Neural crest cell (in vitro differentiated cells): Measurements from ENCODE around the gene OBSCN. TPM values are rescaled to one million over a fixed set of nuclear protein-coding genes. Genes with fewer than 3 reads are reported as not detected.

Source experiments
- DNase-seq: peaks from one replicate; pipeline ENCODE4 v3.0.0; 2021; ENCODE audit warnings: low read depth, mixed read lengths, low spot score
- H3K27ac Mint-ChIP-seq: one replicate; pipeline ENCODE4 v1.8.0; 2021; ENCODE audit warnings: mild to moderate bottlenecking, mixed read lengths; ENCODE audit not compliant: unreplicated experiment
- H3K27me3 Mint-ChIP-seq: 2 replicates; pipeline ENCODE4 v1.8.0; 2021; ENCODE audit warnings: low read depth, mild to moderate bottlenecking, mixed read lengths
- H3K36me3 Mint-ChIP-seq: 2 replicates; pipeline ENCODE4 v1.8.0; 2021; ENCODE audit warnings: low read depth, mild to moderate bottlenecking, mixed read lengths
- H3K4me1 Mint-ChIP-seq: 2 replicates; pipeline ENCODE4 v1.8.0; 2021; ENCODE audit warnings: mixed read lengths
- H3K4me3 Mint-ChIP-seq: one replicate; pipeline ENCODE4 v1.8.0; 2021; ENCODE audit warnings: mild to moderate bottlenecking, mixed read lengths
- H3K9me3 Mint-ChIP-seq: 2 replicates; pipeline ENCODE4 v1.8.0; 2021; ENCODE audit warnings: mixed read lengths
- total RNA-seq: library from RNA; stranded (reverse); gene quantifications from 2 replicates; pipeline ENCODE4 v1.2.1, GENCODE V29; 2021
- TF ChIP-seq, protein P1 (sequence below): fragments of 200-600 bp; sonication (generic); conservative IDR thresholded peaks from 2 replicates; pipeline ENCODE4 v1.5.0; 2021; ENCODE audit warnings: antibody characterized with exemption, mild to moderate bottlenecking

The OBSCN gene
- total RNA-seq, 1 donor from 2014 or later = 40.1 TPM

DNA sequence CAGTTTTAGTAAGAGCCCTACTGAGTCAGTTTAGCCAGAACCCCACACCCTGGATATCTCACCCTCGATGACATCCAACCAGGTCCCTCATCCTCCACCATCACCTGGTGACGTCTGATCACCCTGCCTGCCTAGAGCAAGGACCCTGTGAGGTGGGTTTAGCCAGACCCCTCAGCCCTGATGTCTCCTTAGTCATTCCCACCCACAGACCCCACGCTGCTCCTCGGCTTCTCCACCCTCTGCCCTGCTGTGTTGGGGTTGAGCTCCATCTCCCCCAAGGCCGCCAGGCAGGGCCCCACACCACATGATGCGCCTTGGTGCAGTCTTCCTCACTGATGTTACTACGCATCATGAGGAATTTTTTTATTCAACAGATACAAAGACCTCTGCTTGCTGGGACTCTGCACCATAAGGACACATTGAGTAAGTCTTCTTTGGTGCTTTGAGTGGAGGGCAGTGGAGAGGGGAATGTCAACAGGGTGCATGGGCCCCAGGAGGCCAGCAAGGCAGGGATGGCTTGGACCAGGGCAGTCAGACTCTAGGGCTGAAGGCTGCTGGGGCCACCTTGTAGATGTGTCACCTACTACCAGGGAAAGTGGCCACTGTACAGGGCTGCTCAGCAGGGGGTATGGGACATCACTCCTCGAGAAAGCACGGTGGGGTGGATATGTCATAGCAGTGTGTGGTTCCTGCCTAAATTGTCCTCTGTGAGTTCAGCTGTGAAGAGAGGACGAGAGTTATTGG, 43.9 kb upstream of the OBSCN start:
- H3K4me3 Mint-ChIP-seq = peak overlapping the region; percentile 94
- no peak for DNase-seq
- H3K27ac Mint-ChIP-seq = peak overlapping the region; percentile 35
- no peaks in the 10 kb centered on the region for H3K36me3 Mint-ChIP-seq
- TF ChIP-seq, protein P1, sequence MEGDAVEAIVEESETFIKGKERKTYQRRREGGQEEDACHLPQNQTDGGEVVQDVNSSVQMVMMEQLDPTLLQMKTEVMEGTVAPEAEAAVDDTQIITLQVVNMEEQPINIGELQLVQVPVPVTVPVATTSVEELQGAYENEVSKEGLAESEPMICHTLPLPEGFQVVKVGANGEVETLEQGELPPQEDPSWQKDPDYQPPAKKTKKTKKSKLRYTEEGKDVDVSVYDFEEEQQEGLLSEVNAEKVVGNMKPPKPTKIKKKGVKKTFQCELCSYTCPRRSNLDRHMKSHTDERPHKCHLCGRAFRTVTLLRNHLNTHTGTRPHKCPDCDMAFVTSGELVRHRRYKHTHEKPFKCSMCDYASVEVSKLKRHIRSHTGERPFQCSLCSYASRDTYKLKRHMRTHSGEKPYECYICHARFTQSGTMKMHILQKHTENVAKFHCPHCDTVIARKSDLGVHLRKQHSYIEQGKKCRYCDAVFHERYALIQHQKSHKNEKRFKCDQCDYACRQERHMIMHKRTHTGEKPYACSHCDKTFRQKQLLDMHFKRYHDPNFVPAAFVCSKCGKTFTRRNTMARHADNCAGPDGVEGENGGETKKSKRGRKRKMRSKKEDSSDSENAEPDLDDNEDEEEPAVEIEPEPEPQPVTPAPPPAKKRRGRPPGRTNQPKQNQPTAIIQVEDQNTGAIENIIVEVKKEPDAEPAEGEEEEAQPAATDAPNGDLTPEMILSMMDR = no peak
- no peaks in the 10 kb centered on the region for H3K9me3 Mint-ChIP-seq
- peaks cover 3% of the 10 kb centered on the region for H3K27me3 Mint-ChIP-seq
- peaks cover 24% of the 10 kb centered on the region for H3K4me1 Mint-ChIP-seq

DNA sequence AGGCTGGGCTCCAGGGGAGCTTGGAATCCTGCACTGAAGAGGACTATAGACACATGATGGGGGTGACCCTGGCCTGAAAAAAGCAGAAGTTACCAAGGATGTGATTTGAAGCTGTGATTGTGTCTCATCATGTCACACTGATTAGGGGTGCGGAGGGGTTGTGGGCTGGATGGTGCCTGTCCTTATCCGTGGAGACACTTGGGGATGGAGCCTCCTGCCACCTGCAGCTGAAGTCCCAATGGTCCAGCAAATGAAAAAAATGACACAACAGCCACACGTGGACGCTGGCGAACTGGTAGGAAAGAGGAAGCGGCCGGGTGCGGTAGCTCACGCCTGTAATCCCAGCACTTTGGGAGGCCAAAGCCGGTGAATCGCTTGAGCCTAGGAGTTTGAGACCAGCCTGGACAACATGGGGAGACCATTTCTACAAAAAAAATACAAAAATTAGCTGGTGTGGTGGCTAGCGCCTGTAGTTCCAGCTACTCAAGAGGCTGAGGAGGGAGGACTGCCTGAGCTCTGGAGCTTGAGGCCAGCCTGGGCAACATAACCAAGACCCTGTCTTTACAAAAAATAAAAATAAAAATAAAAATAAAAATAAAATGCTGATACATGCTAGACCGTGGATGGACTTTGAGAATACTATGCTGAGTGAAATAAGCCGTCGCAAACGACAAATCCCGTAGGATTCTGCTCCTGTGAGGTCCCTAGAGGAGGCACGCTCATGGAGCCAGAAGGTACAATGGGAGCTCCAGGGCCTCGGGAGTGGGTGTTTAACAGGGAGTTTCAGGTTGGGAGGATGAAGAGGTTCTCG, 43.1 kb upstream of the OBSCN start:
- Mint-ChIP-seq H3K27me3 (peaks cover 3% of the 10 kb centered on the region), H3K27ac (peak overlapping the region; percentile 96)

DNA sequence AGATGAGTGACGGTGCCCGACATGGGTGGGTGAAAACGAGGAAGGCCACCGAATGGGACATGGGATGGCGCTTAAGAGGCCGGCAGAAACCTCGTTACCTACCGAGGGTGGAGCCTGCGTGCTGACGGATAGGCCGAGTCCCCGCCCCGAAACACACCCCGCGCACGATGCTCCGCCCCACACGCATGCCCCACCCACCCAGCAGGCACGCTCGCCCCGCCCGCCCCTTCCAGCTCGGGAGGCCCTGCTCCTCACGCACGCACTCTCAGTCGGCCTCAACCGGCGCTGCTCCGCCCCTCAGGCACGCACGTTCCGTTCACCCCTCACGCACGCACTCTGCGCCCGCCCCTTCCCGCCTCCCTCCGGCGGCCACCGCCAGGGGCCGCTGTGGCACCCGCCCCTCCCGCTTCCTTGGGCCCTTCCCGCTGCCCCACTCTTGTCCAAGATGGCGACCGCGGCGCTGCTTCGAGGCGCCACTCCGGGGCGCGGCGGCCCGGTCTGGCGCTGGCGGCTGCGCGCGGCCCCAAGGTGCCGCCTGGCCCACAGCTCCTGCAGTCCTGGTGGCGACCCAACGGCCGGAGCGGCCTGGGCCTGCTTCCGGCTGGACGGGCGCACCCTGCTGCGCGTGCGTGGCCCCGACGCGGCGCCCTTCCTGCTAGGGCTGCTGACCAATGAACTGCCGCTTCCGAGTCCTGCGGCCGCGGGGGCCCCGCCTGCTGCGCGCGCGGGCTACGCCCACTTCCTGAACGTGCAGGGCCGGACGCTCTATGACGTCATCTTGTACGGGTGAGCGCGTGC, 42.3 kb upstream of the OBSCN start, which contains the start of gene IBA57:
TSS of gene IBA57 (plus strand) at position 433 of the 798 bp plus-strand sequence. CDS start at position 446, 13 bp downstream.
- Mint-ChIP-seq H3K9me3 (no peaks in the 10 kb centered on the region), H3K27me3 (peaks cover 3% of the 10 kb centered on the region), H3K27ac (peak within 1 kb of the TSS; percentile 96), H3K36me3 (no peaks in the 10 kb centered on the region), H3K4me1 (peaks cover 24% of the 10 kb centered on the region), H3K4me3 (peak within 1 kb of the TSS; percentile 94)
- peak; percentile 99 for DNase-seq
- TF ChIP-seq, protein P1 = peak; percentile 93

More for the DNA sequence above, 43.1 kb upstream of the OBSCN start:
- Mint-ChIP-seq H3K9me3 (no peaks in the 10 kb centered on the region), H3K36me3 (no peaks in the 10 kb centered on the region), H3K4me1 (peaks cover 24% of the 10 kb centered on the region), H3K4me3 (peak overlapping the region; percentile 94)
- DNase-seq = no peak
- TF ChIP-seq, protein P1 = no peak

DNA sequence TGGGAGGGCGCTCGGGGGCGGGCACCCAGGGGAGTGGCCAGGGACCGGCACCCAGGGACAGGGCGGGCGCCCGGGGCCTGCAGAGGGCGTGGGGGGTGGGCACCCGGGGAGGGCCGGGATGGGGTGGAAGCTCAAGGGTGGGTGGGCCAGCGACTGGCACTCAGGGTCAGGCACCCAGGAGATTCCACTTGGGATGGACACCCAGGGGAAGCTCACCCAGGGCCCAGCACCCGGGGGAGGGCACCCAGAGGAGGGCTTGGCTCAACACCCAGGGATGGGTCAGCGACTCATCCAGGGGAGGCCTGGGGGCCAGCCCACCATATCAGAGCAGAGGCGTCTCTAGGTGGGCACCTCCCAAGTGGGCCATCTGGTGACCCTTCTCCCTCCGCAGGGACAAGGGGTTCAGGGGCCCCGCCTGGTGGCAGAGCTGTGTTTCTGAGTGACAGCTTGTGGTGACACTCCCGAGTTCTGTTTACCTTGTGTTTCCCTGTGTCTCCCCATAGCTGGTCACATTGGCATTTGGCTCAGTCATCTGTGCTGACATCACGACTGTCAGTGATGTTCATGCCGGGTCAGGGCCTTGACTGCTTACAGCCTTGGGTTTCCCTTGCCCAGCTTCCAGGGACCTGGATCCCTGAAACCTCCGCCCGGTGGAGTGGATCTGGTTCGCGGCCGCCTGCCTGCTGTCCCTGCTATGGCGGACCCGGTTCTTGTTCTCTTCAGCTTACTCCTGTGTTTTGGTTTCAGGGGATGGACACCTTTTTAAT, 41.5 kb upstream of the OBSCN start:
- DNase-seq = peak; percentile 43
- H3K27ac Mint-ChIP-seq = peak overlapping the region; percentile 79
- H3K9me3 Mint-ChIP-seq = no peaks in the 10 kb centered on the region
- peak overlapping the region; percentile 89 for H3K4me3 Mint-ChIP-seq
- H3K27me3 Mint-ChIP-seq = peaks cover 3% of the 10 kb centered on the region
- H3K4me1 Mint-ChIP-seq = peaks cover 24% of the 10 kb centered on the region
- TF ChIP-seq, protein P1 = peak; percentile 36
- no peaks in the 10 kb centered on the region for H3K36me3 Mint-ChIP-seq
